ENCODE results near the gene SMAP1.

DNA sequence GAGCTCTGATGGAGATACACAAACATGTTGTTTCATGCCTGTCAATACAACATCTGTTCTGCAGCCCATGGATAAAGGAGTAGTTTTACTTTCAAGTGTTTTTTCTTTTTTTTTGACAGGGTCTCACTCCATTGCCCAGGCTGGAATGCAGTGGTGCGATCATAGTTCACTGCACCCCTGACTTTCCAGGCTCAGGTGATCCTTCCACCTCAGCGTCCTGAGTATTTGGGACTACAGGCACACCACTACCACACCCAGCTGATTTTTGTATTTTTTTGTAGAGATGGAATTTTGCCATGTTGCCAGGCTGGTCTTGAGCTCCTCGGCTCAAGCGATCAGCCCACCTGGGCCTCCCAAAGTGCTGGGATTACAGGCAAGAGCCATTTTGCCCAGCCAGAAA is 97.0 kb downstream of the SMAP1 start:
- no peak for TF ChIP-seq CTCF (IDR thresholded peaks at IDR 0.05; ENCODE audit: low read depth, low read length)
- TF ChIP-seq EZH2phosphoT487 (IDR thresholded peaks at IDR 0.05; ENCODE audit: low read depth), result no peak

All from OCI-LY3 (cell line).